ENCODE measurements around the gene DNAJC22. TPM values are rescaled to one million over a fixed set of nuclear protein-coding genes. Genes with fewer than 3 reads are reported as not detected.

Gene DNAJC22
- total and polyA plus RNA-seq, 7 donors: under 0.01 to 12.8 (median 2.5) TPM; not detected in 1

DNA sequence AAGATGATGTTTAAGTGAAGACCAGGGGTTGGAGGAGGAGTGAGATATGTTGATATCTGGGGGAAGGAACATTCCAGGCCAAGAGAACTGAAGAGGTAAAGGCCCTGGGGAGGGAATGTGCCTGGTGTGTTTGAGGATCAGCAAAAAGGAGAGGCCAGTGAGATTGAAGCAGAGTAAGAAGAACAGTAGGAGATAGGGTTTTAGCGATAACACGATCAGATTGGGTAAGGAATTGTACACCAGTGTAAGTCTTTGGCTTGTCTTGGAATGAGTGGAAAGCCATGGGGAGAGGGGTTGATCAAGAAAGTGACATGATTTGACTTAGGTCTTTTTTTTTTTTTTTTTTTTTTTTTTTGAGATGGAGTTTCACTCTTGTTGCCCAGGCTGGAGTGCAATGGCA lies 18.8 kb upstream of the DNAJC22 start:
- intact Hi-C loops (cut with DNase I): no loop called here
- TF ChIP-seq EP300 (IDR thresholded peaks at IDR 0.05): no peak
- no peak for TF ChIP-seq POLR2A (IDR thresholded peaks at IDR 0.05)
- TF ChIP-seq, protein P1, sequence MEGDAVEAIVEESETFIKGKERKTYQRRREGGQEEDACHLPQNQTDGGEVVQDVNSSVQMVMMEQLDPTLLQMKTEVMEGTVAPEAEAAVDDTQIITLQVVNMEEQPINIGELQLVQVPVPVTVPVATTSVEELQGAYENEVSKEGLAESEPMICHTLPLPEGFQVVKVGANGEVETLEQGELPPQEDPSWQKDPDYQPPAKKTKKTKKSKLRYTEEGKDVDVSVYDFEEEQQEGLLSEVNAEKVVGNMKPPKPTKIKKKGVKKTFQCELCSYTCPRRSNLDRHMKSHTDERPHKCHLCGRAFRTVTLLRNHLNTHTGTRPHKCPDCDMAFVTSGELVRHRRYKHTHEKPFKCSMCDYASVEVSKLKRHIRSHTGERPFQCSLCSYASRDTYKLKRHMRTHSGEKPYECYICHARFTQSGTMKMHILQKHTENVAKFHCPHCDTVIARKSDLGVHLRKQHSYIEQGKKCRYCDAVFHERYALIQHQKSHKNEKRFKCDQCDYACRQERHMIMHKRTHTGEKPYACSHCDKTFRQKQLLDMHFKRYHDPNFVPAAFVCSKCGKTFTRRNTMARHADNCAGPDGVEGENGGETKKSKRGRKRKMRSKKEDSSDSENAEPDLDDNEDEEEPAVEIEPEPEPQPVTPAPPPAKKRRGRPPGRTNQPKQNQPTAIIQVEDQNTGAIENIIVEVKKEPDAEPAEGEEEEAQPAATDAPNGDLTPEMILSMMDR (IDR thresholded peaks at IDR 0.05): no peak
- TF ChIP-seq POLR2AphosphoS5 (IDR thresholded peaks at IDR 0.05): no peak
- WGBS, 2 donors: 94 to 97% methylated on average over 2 of the region's 2 CpGs
- no peak overlapping the region for H3K27ac ChIP-seq
- no peak overlapping the region for H3K4me3 ChIP-seq
- DNase-seq: no peak
- peaks cover 0 to 20% (median 15%) of the 10 kb centered on the region in 4 donors for H3K4me1 ChIP-seq
- no peaks in the 10 kb centered on the region for H3K9me3 ChIP-seq
- H3K27me3 ChIP-seq: peaks cover 0 to 27% (median 4%) of the 10 kb centered on the region in 3 donors
- H3K36me3 ChIP-seq: no peaks in the 10 kb centered on the region

DNA sequence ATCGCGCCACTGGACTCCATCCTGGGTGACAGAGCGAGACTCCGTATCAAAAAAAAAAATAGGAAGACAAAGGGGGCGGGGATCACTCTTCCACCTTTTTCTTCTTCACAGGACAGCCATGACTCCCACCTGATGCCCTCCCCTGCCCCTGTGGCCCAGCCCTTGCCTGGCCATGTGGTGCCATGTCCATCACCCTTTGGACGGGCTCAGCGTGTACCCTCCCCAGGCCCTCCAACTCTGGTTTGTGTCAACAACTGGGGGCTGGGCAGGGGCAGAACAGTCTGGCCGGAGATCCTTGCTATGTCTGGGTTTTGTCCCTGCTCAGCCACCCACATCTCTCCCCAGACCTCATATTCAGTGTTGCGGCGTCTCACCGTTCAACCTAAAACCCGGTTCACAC lies 17.9 kb upstream of the DNAJC22 start:
- peaks cover under 1 to 37% (median 13%) of the 10 kb centered on the region in 3 donors for H3K27me3 ChIP-seq
- H3K4me1 ChIP-seq: peaks cover 0 to 20% (median 11%) of the 10 kb centered on the region in 4 donors
- TF ChIP-seq, protein P1 (IDR thresholded peaks at IDR 0.05): no peak
- TF ChIP-seq POLR2AphosphoS5 (IDR thresholded peaks at IDR 0.05) (no peak), POLR2A (IDR thresholded peaks at IDR 0.05) (no peak), EP300 (IDR thresholded peaks at IDR 0.05) (no peak)
- peak; percentile 39 for DNase-seq
- WGBS, 2 donors: 94 to 98% methylated on average over 12 of the region's 12 CpGs
- intact Hi-C loops (cut with DNase I): no loop called here
- H3K27ac ChIP-seq: no peak overlapping the region
- no peaks in the 10 kb centered on the region for H3K9me3 ChIP-seq
- H3K4me3 ChIP-seq: no peak overlapping the region
- no peaks in the 10 kb centered on the region for H3K36me3 ChIP-seq

DNA sequence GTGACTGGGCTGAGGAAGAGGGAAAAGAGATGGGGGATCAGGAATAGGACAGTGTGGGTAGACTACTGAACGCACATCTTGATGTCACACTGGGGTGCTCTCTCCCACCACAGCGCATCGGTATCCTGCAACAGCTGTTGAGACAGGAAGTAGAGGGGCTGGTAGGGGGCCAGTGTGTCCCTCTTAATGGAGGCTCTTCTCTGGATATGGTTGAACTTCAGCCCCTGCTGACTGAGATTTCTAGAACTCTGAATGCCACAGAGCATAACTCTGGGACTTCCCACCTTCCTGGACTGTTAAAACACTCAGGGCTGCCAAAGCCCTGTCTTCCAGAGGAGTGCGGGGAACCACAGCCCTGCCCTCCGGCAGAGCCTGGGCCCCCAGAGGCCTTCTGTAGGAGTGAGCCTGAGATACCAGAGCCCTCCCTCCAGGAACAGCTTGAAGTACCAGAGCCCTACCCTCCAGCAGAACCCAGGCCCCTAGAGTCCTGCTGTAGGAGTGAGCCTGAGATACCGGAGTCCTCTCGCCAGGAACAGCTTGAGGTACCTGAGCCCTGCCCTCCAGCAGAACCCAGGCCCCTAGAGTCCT lies 16.6 kb upstream of the DNAJC22 start:
- WGBS, 2 donors: 97 to 98% methylated on average over 7 of the region's 7 CpGs

DNA sequence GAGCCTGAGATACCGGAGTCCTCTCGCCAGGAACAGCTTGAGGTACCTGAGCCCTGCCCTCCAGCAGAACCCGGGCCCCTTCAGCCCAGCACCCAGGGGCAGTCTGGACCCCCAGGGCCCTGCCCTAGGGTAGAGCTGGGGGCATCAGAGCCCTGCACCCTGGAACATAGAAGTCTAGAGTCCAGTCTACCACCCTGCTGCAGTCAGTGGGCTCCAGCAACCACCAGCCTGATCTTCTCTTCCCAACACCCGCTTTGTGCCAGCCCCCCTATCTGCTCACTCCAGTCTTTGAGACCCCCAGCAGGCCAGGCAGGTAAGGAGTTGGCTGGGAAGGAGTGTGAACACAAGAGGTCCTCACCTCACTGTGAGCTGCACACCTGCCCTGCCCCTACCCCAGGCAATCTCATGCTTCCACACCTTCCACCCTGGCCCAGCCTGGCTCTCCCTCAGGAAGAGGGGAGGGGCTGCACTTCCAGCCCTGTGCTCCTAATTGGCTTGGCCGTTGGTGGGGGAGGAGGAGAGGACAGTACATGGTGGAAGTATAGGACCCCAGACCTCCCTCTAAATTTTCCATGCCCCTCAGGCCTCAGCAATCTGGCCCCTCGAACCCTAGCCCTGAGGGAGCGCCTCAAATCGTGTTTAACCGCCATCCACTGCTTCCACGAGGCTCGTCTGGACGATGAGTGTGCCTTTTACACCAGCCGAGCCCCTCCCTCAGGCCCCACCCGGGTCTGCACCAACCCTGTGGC lies 15.9 kb upstream of the DNAJC22 start:
- Histone ChIP-seq H3K9me3 (no peaks in the 10 kb centered on the region), H3K27me3 (peaks cover 18 to 57% (median 33%) of the 10 kb centered on the region in 3 donors), H3K4me3 (no peak overlapping the region), H3K27ac (no peak overlapping the region), H3K4me1 (peaks cover 0 to 19% (median 11%) of the 10 kb centered on the region in 4 donors), H3K36me3 (no peaks in the 10 kb centered on the region)
- no peak for TF ChIP-seq POLR2A (IDR thresholded peaks at IDR 0.05)
- TF ChIP-seq POLR2AphosphoS5 (IDR thresholded peaks at IDR 0.05): no peak
- TF ChIP-seq, protein P1 (IDR thresholded peaks at IDR 0.05): no peak
- TF ChIP-seq EP300 (IDR thresholded peaks at IDR 0.05): no peak
- intact Hi-C loops (cut with DNase I): no loop called here
- DNase-seq: peak; percentile 56
- whole genome bisulfite sequencing, 2 donors: 60 to 79% methylated on average over 14 of the region's 14 CpGs

More for the DNA sequence above, 16.6 kb upstream of the DNAJC22 start:
- intact Hi-C loops (cut with DNase I): no loop called here
- no peak overlapping the region for H3K27ac ChIP-seq
- H3K4me3 ChIP-seq: no peak overlapping the region
- TF ChIP-seq, protein P1 (IDR thresholded peaks at IDR 0.05): no peak
- no peak for TF ChIP-seq POLR2AphosphoS5 (IDR thresholded peaks at IDR 0.05)
- no peak for TF ChIP-seq EP300 (IDR thresholded peaks at IDR 0.05)
- no peak for TF ChIP-seq POLR2A (IDR thresholded peaks at IDR 0.05)
- H3K4me1 ChIP-seq: peaks cover 0 to 19% (median 11%) of the 10 kb centered on the region in 4 donors
- H3K27me3 ChIP-seq: peaks cover 13 to 50% (median 27%) of the 10 kb centered on the region in 3 donors
- peak; percentile 30 for DNase-seq
- no peaks in the 10 kb centered on the region for H3K36me3 ChIP-seq
- no peaks in the 10 kb centered on the region for H3K9me3 ChIP-seq
